CD14-positive monocyte (primary cell): Measurements from ENCODE around the gene DIPK1C. TPM values are rescaled to one million over a fixed set of nuclear protein-coding genes. Genes with fewer than 3 reads are reported as not detected.

Experiments
- DNase-seq, 3 donors: peaks; one replicate each; pipeline ENCODE4 v3.0.0-alpha.2; 2011 to 2022
- H2AFZ ChIP-seq: 2 replicates; pipeline ENCODE4 v1.6.0; 2012; ENCODE audit warnings: mild to moderate bottlenecking, low read depth, low read length, inconsistent platforms; ENCODE audit not compliant: insufficient read depth, poor library complexity, severe bottlenecking
- H3K27ac ChIP-seq, 2 donors: 1 replicate in 1 of 2; 2 replicates in 1 of 2; pipeline ENCODE4 v1.5.1; 2012 to 2013; ENCODE audit warnings: low read length in 2 of 2, control low read depth in 1 of 2, inconsistent platforms in 1 of 2, low read depth in 1 of 2, mild to moderate bottlenecking in 1 of 2
- H3K27me3 ChIP-seq, 2 donors: one replicate each; pipeline versions ENCODE4 v1.6.0 to v1.6.1; 2011 to 2013; ENCODE audit warnings: low read length in 2 of 2; ENCODE audit not compliant: control insufficient read depth in 2 of 2, insufficient read depth in 2 of 2
- H3K36me3 ChIP-seq, 2 donors: replicated peaks in 1 of 2; 1 replicate in 1 of 2; 2 replicates in 1 of 2; pipeline versions ENCODE4 v1.5.1 to v1.6.1; 2012 to 2013; ENCODE audit warnings: low read length in 2 of 2, control low read depth in 1 of 2, inconsistent platforms in 1 of 2, mild to moderate bottlenecking in 1 of 2; ENCODE audit not compliant: insufficient read depth in 2 of 2, control insufficient read depth in 1 of 2
- H3K4me1 ChIP-seq, 2 donors: 1 replicate in 1 of 2; 2 replicates in 1 of 2; pipeline versions ENCODE4 v1.5.1 to v1.6.1; 2012 to 2013; ENCODE audit warnings: low read length in 2 of 2, control low read depth in 1 of 2, inconsistent platforms in 1 of 2, mild to moderate bottlenecking in 1 of 2, moderate library complexity in 1 of 2; ENCODE audit not compliant: insufficient read depth in 2 of 2, control insufficient read depth in 1 of 2
- H3K4me2 ChIP-seq: replicated peaks from 2 replicates; pipeline ENCODE3; 2012; ENCODE audit warnings: low read length, moderate library complexity, mild to moderate bottlenecking; ENCODE audit not compliant: poor library complexity, severe bottlenecking; ENCODE audit errors: extremely low read depth
- H3K4me3 ChIP-seq, 3 experiments: fragments of 200-600 bp in 1 of 3; sonication (generic) in 1 of 3; replicated peaks in 1 of 3; 1 replicate in 2 of 3; 2 replicates in 1 of 3; pipeline ENCODE4 v1.5.1; 2011 to 2013; ENCODE audit warnings: low read length in 3 of 3, mild to moderate bottlenecking in 3 of 3, control low read depth in 2 of 3, low read depth in 2 of 3, inconsistent platforms in 1 of 3, moderate library complexity in 1 of 3
- H3K79me2 ChIP-seq: 2 replicates; pipeline ENCODE4 v1.6.0; 2012; ENCODE audit warnings: mild to moderate bottlenecking, control low read depth, inconsistent platforms, low read length, moderate library complexity; ENCODE audit not compliant: insufficient read depth
- H3K9ac ChIP-seq: 2 replicates; pipeline ENCODE4 v1.6.0; 2017; ENCODE audit warnings: low read length, mild to moderate bottlenecking; ENCODE audit not compliant: insufficient read depth, poor library complexity, severe bottlenecking
- H3K9me3 ChIP-seq, 2 donors: replicated peaks in 1 of 2; 1 replicate in 1 of 2; 2 replicates in 1 of 2; pipeline versions ENCODE4 v1.5.1 to v1.6.1; 2012 to 2013; ENCODE audit warnings: low read length in 2 of 2, control low read depth in 1 of 2; ENCODE audit not compliant: control insufficient read depth in 1 of 2, insufficient read depth in 1 of 2
- H4K20me1 ChIP-seq: 2 replicates; pipeline ENCODE4 v1.6.0; 2012; ENCODE audit warnings: mild to moderate bottlenecking, low read length, control low read depth, moderate library complexity; ENCODE audit not compliant: insufficient read depth
- H3K27ac Mint-ChIP-seq, 7 donors: one replicate each; pipeline ENCODE4 v1.8.0; 2020; ENCODE audit warnings: mild to moderate bottlenecking in 7 of 7, mixed read lengths in 7 of 7, moderate library complexity in 6 of 7, inconsistent platforms in 2 of 7
- H3K27me3 Mint-ChIP-seq, 3 donors: one replicate each; pipeline ENCODE4 v1.8.0; 2021 to 2022; ENCODE audit warnings: low read depth in 3 of 3, mild to moderate bottlenecking in 3 of 3, mixed read lengths in 3 of 3, moderate library complexity in 3 of 3, inconsistent platforms in 1 of 3
- H3K36me3 Mint-ChIP-seq, 2 donors: one replicate each; pipeline ENCODE4 v1.8.0; 2020; ENCODE audit warnings: mixed read lengths in 2 of 2, inconsistent platforms in 1 of 2, mild to moderate bottlenecking in 1 of 2
- H3K4me1 Mint-ChIP-seq: one replicate; pipeline ENCODE4 v1.8.0; 2020; ENCODE audit warnings: mild to moderate bottlenecking, mixed read lengths
- H3K4me3 Mint-ChIP-seq, 2 donors: one replicate each; pipeline ENCODE4 v1.8.0; 2020; ENCODE audit warnings: mild to moderate bottlenecking in 2 of 2, mixed read lengths in 2 of 2, moderate library complexity in 1 of 2
- H3K9me3 Mint-ChIP-seq, 7 donors: one replicate each; pipeline ENCODE4 v1.8.0; 2020 to 2022; ENCODE audit warnings: mixed read lengths in 7 of 7, mild to moderate bottlenecking in 6 of 7, moderate library complexity in 6 of 7, inconsistent platforms in 2 of 7
- WGBS: methylation state at CpG from one replicate; pipeline ENCODE4 v1.1.5; 2013; ENCODE audit warnings: missing lambda C conversion rate; ENCODE audit not compliant: insufficient coverage; 5-methylcytosine and 5-hydroxymethylcytosine counted together
- intact Hi-C, 2 donors: fragments of 100-400 bp; cut with micrococcal nuclease; formaldehyde crosslinking; loops; one replicate each; pipeline versions ENCODE4 v1.15.0 to v1.15.1; 2023
- polyA plus RNA-seq, 3 donors: library from polyadenylated mRNA; depleted of rRNA in 1 of 3; unstranded in 2 of 3; stranded (reverse) in 1 of 3; fragments of 300-500 nt in 2 of 3; fragments of >200 nt in 1 of 3; fragmentation: Illumina TruSeq in 2 of 3; gene quantifications; 1 replicate in 2 of 3; 2 replicates in 1 of 3; pipeline ENCODE4 v1.2.3, GENCODE V29; 2012 to 2021
- TF ChIP-seq, protein P1 (sequence below): fragments of 200-600 bp; IDR thresholded peaks from one replicate; pipeline ENCODE4 v1.8.0; 2022; ENCODE audit warnings: antibody characterized with exemption, mild to moderate bottlenecking

The DIPK1C gene
- polyA plus RNA-seq, 3 donors: not detected

DNA sequence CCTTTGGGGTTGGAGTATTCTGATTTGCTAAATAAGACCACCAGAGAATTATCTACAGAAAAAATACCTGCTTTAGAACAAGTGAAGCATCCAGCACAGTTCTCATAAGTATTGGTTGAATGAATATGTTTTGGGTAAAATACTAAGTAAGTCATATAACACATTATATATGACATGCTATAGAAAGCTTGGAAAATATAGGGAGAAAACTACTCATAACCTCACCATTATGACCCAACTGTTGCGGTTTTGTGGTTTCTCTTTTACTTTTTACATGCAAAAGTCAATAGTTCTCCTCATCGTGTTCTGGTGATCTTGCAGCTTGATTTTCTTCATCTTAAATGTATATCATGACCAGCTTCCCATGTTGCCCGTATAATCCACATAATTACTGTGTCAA lies 66.2 kb downstream of the DIPK1C start:
- H4K20me1 ChIP-seq: no peaks in the 10 kb centered on the region

DNA sequence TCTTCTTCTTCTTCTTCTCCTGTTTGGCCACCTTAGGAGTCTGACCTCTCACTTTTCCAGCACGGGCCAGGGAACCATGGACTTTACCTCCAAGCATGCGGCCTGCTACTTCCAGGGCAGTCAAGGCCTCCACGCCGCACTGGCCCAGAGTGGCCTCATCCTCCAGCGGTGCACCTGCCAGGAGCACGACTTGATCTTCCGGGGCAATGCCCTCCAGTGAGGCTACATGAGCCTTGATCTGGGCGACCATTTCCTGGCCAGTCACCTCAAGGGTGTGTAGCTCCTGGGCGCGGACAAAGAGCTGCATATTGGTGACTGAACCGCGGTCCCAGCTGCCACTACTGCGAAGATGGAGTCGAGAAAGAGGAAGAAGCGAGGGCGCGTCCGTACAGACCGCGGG lies 67.1 kb downstream of the DIPK1C start:
- no peak for DNase-seq
- Histone ChIP-seq H4K20me1 (no peaks in the 10 kb centered on the region), H3K4me3 (peak overlapping the region in 1 of 3 experiments; percentile 52), H3K9ac (no peak overlapping the region), H3K27ac (peak overlapping the region in 1 of 2 donors; percentile 39), H3K27me3 (no peaks in the 10 kb centered on the region), H3K9me3 (no peaks in the 10 kb centered on the region), H3K36me3 (no peaks in the 10 kb centered on the region), H3K4me2 (no peak overlapping the region), H3K79me2 (no peaks in the 10 kb centered on the region), H2AFZ (no peak overlapping the region), H3K4me1 (peaks cover 39 to 44% of the 10 kb centered on the region in 2 donors)
- Mint-ChIP-seq H3K27ac (peak overlapping the region in 1 of 7 donors; percentile 72), H3K36me3 (peaks cover 0 to 3% of the 10 kb centered on the region in 2 donors), H3K4me1 (peaks cover 35% of the 10 kb centered on the region), H3K9me3 (peaks cover 0 to 5% (median 0%) of the 10 kb centered on the region in 7 donors), H3K4me3 (peak overlapping the region in 1 of 2 donors; percentile 5), H3K27me3 (peaks cover 0 to 6% (median 5%) of the 10 kb centered on the region in 3 donors)
- intact Hi-C loops: no loop called here
- 99% methylated on average over 8 of the region's 20 CpGs for WGBS
- TF ChIP-seq, protein P1, sequence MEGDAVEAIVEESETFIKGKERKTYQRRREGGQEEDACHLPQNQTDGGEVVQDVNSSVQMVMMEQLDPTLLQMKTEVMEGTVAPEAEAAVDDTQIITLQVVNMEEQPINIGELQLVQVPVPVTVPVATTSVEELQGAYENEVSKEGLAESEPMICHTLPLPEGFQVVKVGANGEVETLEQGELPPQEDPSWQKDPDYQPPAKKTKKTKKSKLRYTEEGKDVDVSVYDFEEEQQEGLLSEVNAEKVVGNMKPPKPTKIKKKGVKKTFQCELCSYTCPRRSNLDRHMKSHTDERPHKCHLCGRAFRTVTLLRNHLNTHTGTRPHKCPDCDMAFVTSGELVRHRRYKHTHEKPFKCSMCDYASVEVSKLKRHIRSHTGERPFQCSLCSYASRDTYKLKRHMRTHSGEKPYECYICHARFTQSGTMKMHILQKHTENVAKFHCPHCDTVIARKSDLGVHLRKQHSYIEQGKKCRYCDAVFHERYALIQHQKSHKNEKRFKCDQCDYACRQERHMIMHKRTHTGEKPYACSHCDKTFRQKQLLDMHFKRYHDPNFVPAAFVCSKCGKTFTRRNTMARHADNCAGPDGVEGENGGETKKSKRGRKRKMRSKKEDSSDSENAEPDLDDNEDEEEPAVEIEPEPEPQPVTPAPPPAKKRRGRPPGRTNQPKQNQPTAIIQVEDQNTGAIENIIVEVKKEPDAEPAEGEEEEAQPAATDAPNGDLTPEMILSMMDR: no peak

More for the DNA sequence above, 66.2 kb downstream of the DIPK1C start:
- Mint-ChIP-seq H3K4me3 (no peak overlapping the region), H3K27ac (no peak overlapping the region), H3K9me3 (peaks cover 0 to 5% (median 0%) of the 10 kb centered on the region in 7 donors), H3K4me1 (peaks cover 44% of the 10 kb centered on the region), H3K27me3 (peaks cover 0 to 6% (median 5%) of the 10 kb centered on the region in 3 donors), H3K36me3 (peaks cover 0 to 3% of the 10 kb centered on the region in 2 donors)
- Histone ChIP-seq H3K79me2 (no peaks in the 10 kb centered on the region), H2AFZ (no peak overlapping the region), H3K4me3 (peak overlapping the region in 1 of 3 experiments; percentile 52), H3K4me1 (peaks cover 48 to 53% of the 10 kb centered on the region in 2 donors), H3K27me3 (no peaks in the 10 kb centered on the region), H3K4me2 (peak overlapping the region; percentile 49), H3K9me3 (no peaks in the 10 kb centered on the region), H3K36me3 (no peaks in the 10 kb centered on the region), H3K9ac (no peak overlapping the region), H3K27ac (peak overlapping the region in 1 of 2 donors; percentile 39)
- intact Hi-C loops: no loop called here
- TF ChIP-seq, protein P1: no peak
- DNase-seq: peak; percentile 25 to 61 (median 35)
- WGBS: 0% methylated on average over 1 of the region's 3 CpGs
